Activated effector memory CD4-positive, alpha-beta T cell treated with Interleukin-2 at 50 U/mL for 16 hours (primary cell): Measurements from ENCODE around the gene SARM1.
"Not testable (repeated sequence)": the region's sequence is repeated elsewhere in the genome, so short reads cannot be mapped to it uniquely, and the experiment has no call there.

Source experiments
- DNase-seq: peaks from one replicate; pipeline ENCODE4 v3.0.0-alpha.2; 2020

SARM1 gene

GRCh38 chr17:28371245-28372202 is at the start of gene SARM1:
SARM1 (plus strand) TSS chr17:28371694; CDS start chr17:28372033, 339 bp downstream.
- DNase-seq = peak; percentile 76

GRCh38 chr17:28324267-28324745 is 47.2 kb upstream of the SARM1 start:
- DNase-seq = no peak

DNA sequence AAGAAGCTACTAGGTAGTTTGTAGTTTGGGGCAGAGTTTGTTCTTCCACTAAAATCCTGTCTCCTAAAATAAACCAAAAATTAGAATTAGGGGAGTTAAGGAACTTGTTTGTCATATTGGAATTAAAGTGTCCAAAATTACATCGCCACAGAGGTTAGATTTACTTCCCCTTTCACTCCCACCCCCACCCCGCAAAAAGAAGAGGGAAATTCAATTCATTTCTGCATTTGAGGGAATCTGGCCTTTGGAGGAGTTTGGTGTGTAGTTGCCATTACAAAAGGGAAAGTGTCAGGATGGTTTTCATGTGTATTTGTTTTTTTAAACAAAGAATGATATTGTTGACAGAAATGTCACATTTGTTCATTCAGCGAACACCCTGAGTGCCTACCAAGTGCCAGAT is 46.7 kb upstream of the SARM1 start:
- DNase-seq = no peak

GRCh38 chr17:28325211-28325610 is 46.3 kb upstream of the SARM1 start:
- DNase-seq = no peak

- DNase-seq = no peak
These were observed 45.4 kb upstream of the SARM1 start for GRCh38 chr17:28326114-28326513.

DNA sequence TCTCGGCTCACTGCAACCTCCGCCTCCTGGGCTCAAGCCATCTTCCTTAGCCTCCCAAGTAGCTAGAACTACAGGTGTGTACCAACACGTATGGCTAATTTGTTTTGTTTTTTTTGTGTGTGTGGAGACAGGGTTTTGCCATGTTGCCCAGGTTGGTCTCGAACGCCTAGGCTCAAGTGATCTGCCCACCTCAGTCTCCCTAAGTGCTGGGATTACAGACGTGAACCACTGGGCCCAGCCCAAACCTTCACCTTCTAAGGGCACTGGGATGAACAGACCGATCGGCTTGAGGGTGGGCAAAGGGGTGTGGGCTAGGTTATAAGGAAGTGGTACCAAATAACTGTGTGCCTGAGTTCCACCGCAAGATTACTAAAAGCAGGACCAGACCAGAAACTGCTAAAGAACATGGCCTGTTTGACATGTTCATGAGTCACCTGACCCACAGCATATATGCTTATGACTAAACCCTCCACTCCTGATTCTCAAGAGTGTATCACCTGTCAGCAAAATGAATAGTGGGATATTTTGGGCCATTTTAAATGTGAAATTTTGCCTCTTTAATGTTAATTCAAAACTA is 44.4 kb upstream of the SARM1 start:
- DNase-seq = no peak

DNA sequence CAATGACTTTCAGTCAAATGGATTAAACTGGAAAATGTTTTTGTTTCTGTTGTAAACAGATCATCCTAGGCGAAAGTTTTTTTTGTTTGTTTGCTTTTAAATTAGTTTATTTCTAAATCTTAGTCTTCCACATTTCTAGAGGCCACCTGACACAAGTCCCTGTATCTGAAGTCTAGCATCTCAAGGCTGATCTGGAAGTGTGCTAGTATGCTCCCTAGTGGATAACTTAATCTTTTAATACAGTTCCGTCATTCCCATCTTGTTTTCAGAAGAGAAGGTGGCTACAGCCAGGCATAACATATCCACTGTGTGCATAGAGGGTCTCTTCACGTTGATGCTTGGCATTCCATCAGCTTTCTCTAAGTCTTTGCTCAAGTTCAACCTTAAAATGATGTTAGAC is 43.8 kb upstream of the SARM1 start:
- no peak for DNase-seq

DNA sequence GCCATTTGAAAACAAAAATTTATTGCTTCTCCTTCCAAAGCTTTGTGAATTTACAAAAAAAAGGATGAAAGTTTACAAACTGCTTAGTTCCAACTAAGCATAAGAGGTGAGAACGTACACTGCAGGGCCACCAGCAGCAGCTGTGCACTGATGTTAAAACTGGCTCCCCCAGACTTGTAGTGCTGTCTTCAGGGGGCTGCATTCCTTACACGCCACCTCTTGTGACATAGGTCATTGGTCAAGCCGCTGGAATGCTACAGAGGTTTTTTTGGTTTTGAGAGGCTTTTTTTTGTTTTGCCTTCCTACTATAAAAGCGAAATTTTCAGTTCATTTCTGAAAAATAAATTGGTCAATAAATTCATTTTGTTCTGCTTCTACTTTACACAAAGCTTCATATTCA is 43.2 kb upstream of the SARM1 start:
- DNase-seq = no peak

- no peak for DNase-seq
These were observed 40.8 kb upstream of the SARM1 start for GRCh38 chr17:28330671-28331070.

GRCh38 chr17:28331891-28332420 is 39.5 kb upstream of the SARM1 start:
- no peak for DNase-seq

- DNase-seq = no peak
These were observed 38.3 kb upstream of the SARM1 start for GRCh38 chr17:28333083-28333746.

GRCh38 chr17:28334171-28334570 is 37.3 kb upstream of the SARM1 start:
- DNase-seq = no peak

- no peak for DNase-seq
These were observed 36.8 kb upstream of the SARM1 start for GRCh38 chr17:28334666-28335200.

GRCh38 chr17:28335201-28335958 is 36.1 kb upstream of the SARM1 start, which contains the start of the genes IFT20 and TNFAIP1:
IFT20 (minus strand) TSS chr17:28335472; CDS start chr17:28331985, 3,487 bp downstream.
TNFAIP1 (plus strand) TSS chr17:28335761; CDS start chr17:28339522, 3,761 bp downstream.
- peak; percentile 96 for DNase-seq

- no peak for DNase-seq
These were observed 35.3 kb upstream of the SARM1 start for GRCh38 chr17:28335959-28336871.

DNA sequence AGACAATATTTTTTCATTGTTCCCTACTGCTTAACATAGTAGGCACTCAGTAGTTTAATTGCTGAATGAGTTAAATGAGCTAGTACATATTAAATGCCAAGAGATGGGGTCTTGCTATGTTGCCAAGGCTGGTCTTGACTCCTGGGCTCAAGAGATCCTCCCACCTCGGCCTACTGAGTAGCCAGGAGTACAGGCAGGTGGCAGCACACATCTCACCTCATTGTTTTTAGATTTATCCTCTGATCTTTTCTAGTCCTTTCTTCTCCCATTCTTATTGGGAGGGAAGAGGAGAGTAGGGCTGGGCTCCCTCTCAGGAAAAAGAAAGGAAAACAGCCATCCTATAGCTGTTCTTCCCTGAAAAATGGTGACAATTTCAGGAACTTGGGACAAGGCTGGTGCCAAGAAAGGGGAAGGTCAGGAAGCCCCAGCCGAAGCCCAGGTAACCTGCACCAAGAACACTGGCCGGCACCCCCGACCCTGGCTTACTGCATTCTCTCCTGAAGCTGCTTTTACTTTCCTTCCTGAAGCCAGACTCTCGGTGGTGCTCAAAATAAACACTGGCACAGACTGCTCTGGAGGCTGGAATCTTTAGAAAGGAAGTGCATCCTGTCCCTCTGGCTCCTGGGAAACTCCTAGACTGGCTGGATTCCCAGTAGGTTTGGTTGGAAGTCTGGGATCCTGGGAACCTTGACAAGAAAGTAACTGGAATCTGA is 33.3 kb upstream of the SARM1 start:
- DNase-seq = no peak

GRCh38 chr17:28338769-28339212 is 32.7 kb upstream of the SARM1 start:
- not testable (repeated sequence) for DNase-seq

DNA sequence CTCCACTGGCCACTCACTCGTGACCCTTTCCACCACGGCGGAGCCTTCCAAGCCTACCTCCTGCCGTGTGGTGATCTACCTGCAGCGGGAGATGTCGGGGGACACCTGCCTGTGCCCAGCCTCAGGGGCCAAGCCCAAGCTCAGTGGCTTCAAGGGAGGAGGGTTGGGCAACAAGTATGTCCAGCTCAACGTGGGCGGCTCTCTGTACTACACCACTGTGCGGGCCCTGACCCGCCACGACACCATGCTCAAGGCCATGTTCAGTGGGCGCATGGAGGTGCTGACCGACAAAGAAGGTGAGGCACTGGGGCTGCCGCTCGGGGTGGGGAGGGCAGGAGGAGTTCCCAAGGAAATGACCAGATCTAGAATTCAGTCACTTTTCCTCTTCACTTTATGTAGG is 32.1 kb upstream of the SARM1 start:
- no peak for DNase-seq

DNA sequence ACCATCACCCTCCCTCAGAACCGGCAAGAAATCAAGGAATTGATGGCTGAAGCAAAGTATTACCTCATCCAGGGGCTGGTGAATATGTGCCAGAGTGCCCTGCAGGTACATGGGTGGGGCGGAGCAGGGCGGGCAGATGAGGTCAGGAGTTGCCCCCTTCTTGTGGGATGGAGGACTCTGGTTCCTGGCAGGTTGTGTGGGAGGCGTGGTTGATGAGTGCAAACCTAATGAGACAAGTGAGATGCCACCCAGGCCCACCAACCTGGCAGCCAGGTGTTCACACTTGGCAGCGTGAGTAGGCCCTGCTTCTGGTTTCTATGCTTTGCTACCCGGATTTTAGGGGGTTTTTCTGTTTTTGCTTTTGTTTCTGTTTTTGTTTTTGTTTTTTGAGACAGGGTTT is 31.1 kb upstream of the SARM1 start:
- DNase-seq = no peak

GRCh38 chr17:28341516-28341915 is 30.0 kb upstream of the SARM1 start:
- no peak for DNase-seq
